CD14-positive monocyte (primary cell): ENCODE measurements around the gene TCIRG1. TPM values are rescaled to one million over a fixed set of nuclear protein-coding genes. Genes with fewer than 3 reads are reported as not detected.

Source experiments
- DNase-seq, 3 donors: peaks; one replicate each; pipeline ENCODE4 v3.0.0-alpha.2; 2011 to 2022
- H2AFZ ChIP-seq: 2 replicates; pipeline ENCODE4 v1.6.0; 2012; ENCODE audit warnings: mild to moderate bottlenecking, low read depth, low read length, inconsistent platforms; ENCODE audit not compliant: insufficient read depth, poor library complexity, severe bottlenecking
- H3K27ac ChIP-seq, 2 donors: 1 replicate in 1 of 2; 2 replicates in 1 of 2; pipeline ENCODE4 v1.5.1; 2012 to 2013; ENCODE audit warnings: low read length in 2 of 2, control low read depth in 1 of 2, inconsistent platforms in 1 of 2, low read depth in 1 of 2, mild to moderate bottlenecking in 1 of 2
- H3K27me3 ChIP-seq, 2 donors: one replicate each; pipeline versions ENCODE4 v1.6.0 to v1.6.1; 2011 to 2013; ENCODE audit warnings: low read length in 2 of 2; ENCODE audit not compliant: control insufficient read depth in 2 of 2, insufficient read depth in 2 of 2
- H3K36me3 ChIP-seq, 2 donors: replicated peaks in 1 of 2; 1 replicate in 1 of 2; 2 replicates in 1 of 2; pipeline versions ENCODE4 v1.5.1 to v1.6.1; 2012 to 2013; ENCODE audit warnings: low read length in 2 of 2, control low read depth in 1 of 2, inconsistent platforms in 1 of 2, mild to moderate bottlenecking in 1 of 2; ENCODE audit not compliant: insufficient read depth in 2 of 2, control insufficient read depth in 1 of 2
- H3K4me1 ChIP-seq, 2 donors: 1 replicate in 1 of 2; 2 replicates in 1 of 2; pipeline versions ENCODE4 v1.5.1 to v1.6.1; 2012 to 2013; ENCODE audit warnings: low read length in 2 of 2, control low read depth in 1 of 2, inconsistent platforms in 1 of 2, mild to moderate bottlenecking in 1 of 2, moderate library complexity in 1 of 2; ENCODE audit not compliant: insufficient read depth in 2 of 2, control insufficient read depth in 1 of 2
- H3K4me2 ChIP-seq: replicated peaks from 2 replicates; pipeline ENCODE3; 2012; ENCODE audit warnings: low read length, moderate library complexity, mild to moderate bottlenecking; ENCODE audit not compliant: poor library complexity, severe bottlenecking; ENCODE audit errors: extremely low read depth
- H3K4me3 ChIP-seq, 3 experiments: fragments of 200-600 bp in 1 of 3; sonication (generic) in 1 of 3; replicated peaks in 1 of 3; 1 replicate in 2 of 3; 2 replicates in 1 of 3; pipeline ENCODE4 v1.5.1; 2011 to 2013; ENCODE audit warnings: low read length in 3 of 3, mild to moderate bottlenecking in 3 of 3, control low read depth in 2 of 3, low read depth in 2 of 3, inconsistent platforms in 1 of 3, moderate library complexity in 1 of 3
- H3K79me2 ChIP-seq: 2 replicates; pipeline ENCODE4 v1.6.0; 2012; ENCODE audit warnings: mild to moderate bottlenecking, control low read depth, inconsistent platforms, low read length, moderate library complexity; ENCODE audit not compliant: insufficient read depth
- H3K9ac ChIP-seq: 2 replicates; pipeline ENCODE4 v1.6.0; 2017; ENCODE audit warnings: low read length, mild to moderate bottlenecking; ENCODE audit not compliant: insufficient read depth, poor library complexity, severe bottlenecking
- H3K9me3 ChIP-seq, 2 donors: replicated peaks in 1 of 2; 1 replicate in 1 of 2; 2 replicates in 1 of 2; pipeline versions ENCODE4 v1.5.1 to v1.6.1; 2012 to 2013; ENCODE audit warnings: low read length in 2 of 2, control low read depth in 1 of 2; ENCODE audit not compliant: control insufficient read depth in 1 of 2, insufficient read depth in 1 of 2
- H4K20me1 ChIP-seq: 2 replicates; pipeline ENCODE4 v1.6.0; 2012; ENCODE audit warnings: mild to moderate bottlenecking, low read length, control low read depth, moderate library complexity; ENCODE audit not compliant: insufficient read depth
- H3K27ac Mint-ChIP-seq, 7 donors: one replicate each; pipeline ENCODE4 v1.8.0; 2020; ENCODE audit warnings: mild to moderate bottlenecking in 7 of 7, mixed read lengths in 7 of 7, moderate library complexity in 6 of 7, inconsistent platforms in 2 of 7
- H3K27me3 Mint-ChIP-seq, 3 donors: one replicate each; pipeline ENCODE4 v1.8.0; 2021 to 2022; ENCODE audit warnings: low read depth in 3 of 3, mild to moderate bottlenecking in 3 of 3, mixed read lengths in 3 of 3, moderate library complexity in 3 of 3, inconsistent platforms in 1 of 3
- H3K36me3 Mint-ChIP-seq, 2 donors: one replicate each; pipeline ENCODE4 v1.8.0; 2020; ENCODE audit warnings: mixed read lengths in 2 of 2, inconsistent platforms in 1 of 2, mild to moderate bottlenecking in 1 of 2
- H3K4me1 Mint-ChIP-seq: one replicate; pipeline ENCODE4 v1.8.0; 2020; ENCODE audit warnings: mild to moderate bottlenecking, mixed read lengths
- H3K4me3 Mint-ChIP-seq, 2 donors: one replicate each; pipeline ENCODE4 v1.8.0; 2020; ENCODE audit warnings: mild to moderate bottlenecking in 2 of 2, mixed read lengths in 2 of 2, moderate library complexity in 1 of 2
- H3K9me3 Mint-ChIP-seq, 7 donors: one replicate each; pipeline ENCODE4 v1.8.0; 2020 to 2022; ENCODE audit warnings: mixed read lengths in 7 of 7, mild to moderate bottlenecking in 6 of 7, moderate library complexity in 6 of 7, inconsistent platforms in 2 of 7
- CTCF ChIP-seq: fragments of 200-600 bp; IDR thresholded peaks from one replicate; pipeline ENCODE4 v1.8.0; 2022; ENCODE audit warnings: antibody characterized with exemption, mild to moderate bottlenecking
- WGBS: methylation state at CpG from one replicate; pipeline ENCODE4 v1.1.5; 2013; ENCODE audit warnings: missing lambda C conversion rate; ENCODE audit not compliant: insufficient coverage; 5-methylcytosine and 5-hydroxymethylcytosine counted together
- intact Hi-C, 2 donors: fragments of 100-400 bp; cut with micrococcal nuclease; formaldehyde crosslinking; loops; one replicate each; pipeline versions ENCODE4 v1.15.0 to v1.15.1; 2023
- polyA plus RNA-seq, 3 donors: library from polyadenylated mRNA; depleted of rRNA in 1 of 3; unstranded in 2 of 3; stranded (reverse) in 1 of 3; fragments of 300-500 nt in 2 of 3; fragments of >200 nt in 1 of 3; fragmentation: Illumina TruSeq in 2 of 3; gene quantifications; 1 replicate in 2 of 3; 2 replicates in 1 of 3; pipeline ENCODE4 v1.2.3, GENCODE V29; 2012 to 2021

Gene TCIRG1
- polyA plus RNA-seq, 3 donors: 197 to 1,286 (median 225) TPM

- no peak overlapping the region for H2AFZ ChIP-seq
- Mint-ChIP-seq H3K27me3 (peaks cover 0 to 1% (median 0%) of the 10 kb centered on the region in 3 donors), H3K36me3 (peaks cover 14 to 21% of the 10 kb centered on the region in 2 donors), H3K27ac (peak overlapping the region in 2 of 7 donors; percentile 65 to 88), H3K4me1 (peaks cover 60% of the 10 kb centered on the region), H3K4me3 (peak overlapping the region; percentile 78 to 79), H3K9me3 (no peaks in the 10 kb centered on the region)
- H3K79me2 ChIP-seq: peaks cover 56% of the 10 kb centered on the region
- intact Hi-C loops: loop anchor here (5.0 to 10.0 kb wide), 3 partner anchors 33 to 210 kb away; partner anchors contain the start of genes KMT5B (in 1 of the 2) and TCIRG1 (in 1 of the 2)
- peak overlapping the region in 1 of 2 donors; percentile 71 for H3K27ac ChIP-seq
- H3K27me3 ChIP-seq: no peaks in the 10 kb centered on the region
- H3K9me3 ChIP-seq: no peaks in the 10 kb centered on the region
- peak overlapping the region; percentile 94 for H3K4me2 ChIP-seq
- no peak for DNase-seq
- WGBS: 74% methylated on average over 8 of the region's 14 CpGs
- H3K36me3 ChIP-seq: peaks cover 8 to 18% of the 10 kb centered on the region in 2 donors
- peak overlapping the region in 1 of 3 experiments; percentile 97 for H3K4me3 ChIP-seq
- H3K9ac ChIP-seq: no peak overlapping the region
- TF ChIP-seq CTCF: no peak
- peaks cover 54 to 74% of the 10 kb centered on the region in 2 donors for H3K4me1 ChIP-seq
- peaks cover 51% of the 10 kb centered on the region for H4K20me1 ChIP-seq
Measured at GRCh38 chr11:68004551-68005335, 34.1 kb upstream of the TCIRG1 start.

GRCh38 chr11:68006606-68007166 lies 32.1 kb upstream of the TCIRG1 start:
- TF ChIP-seq CTCF: no peak
- peaks cover 66% of the 10 kb centered on the region for H3K4me1 Mint-ChIP-seq
- 97% methylated on average over 7 of the region's 7 CpGs for WGBS

More at GRCh38 chr11:68006606-68007166, 32.1 kb upstream of the TCIRG1 start:
- Histone ChIP-seq H3K9me3 (no peaks in the 10 kb centered on the region), H4K20me1 (peaks cover 34% of the 10 kb centered on the region), H3K9ac (no peak overlapping the region), H3K27ac (no peak overlapping the region), H3K4me3 (no peak overlapping the region), H3K4me2 (no peak overlapping the region), H2AFZ (no peak overlapping the region), H3K4me1 (peaks cover 62 to 73% of the 10 kb centered on the region in 2 donors), H3K36me3 (peaks cover 0 to 6% of the 10 kb centered on the region in 2 donors), H3K79me2 (peaks cover 53% of the 10 kb centered on the region), H3K27me3 (no peaks in the 10 kb centered on the region)
- H3K4me3 Mint-ChIP-seq: no peak overlapping the region
- no peak overlapping the region for H3K27ac Mint-ChIP-seq
- H3K36me3 Mint-ChIP-seq: peaks cover 10 to 14% of the 10 kb centered on the region in 2 donors
- no peaks in the 10 kb centered on the region for H3K9me3 Mint-ChIP-seq
- intact Hi-C loops: loop anchor here in 1 of 2 donors (5.0 to 10.0 kb wide), 2 partner anchors 36 to 208 kb away; partner anchors contain the start of gene KMT5B
- H3K27me3 Mint-ChIP-seq: peaks cover 0 to 1% (median 0%) of the 10 kb centered on the region in 3 donors
- no peak for DNase-seq
